Epithelial cell of esophagus (primary cell): Measurements from ENCODE around the gene MCU.

ENCODE experiments used
- DNase-seq: peaks from one replicate; pipeline ENCODE4 v3.0.0; 2010; ENCODE audit warnings: low read depth
- H3K4me3 ChIP-seq: 2 replicates; pipeline ENCODE4 v1.5.1; 2011; ENCODE audit warnings: mild to moderate bottlenecking, low read length, control low read depth
- CTCF ChIP-seq: IDR thresholded peaks from 2 replicates; pipeline ENCODE4 v1.5.1; 2011; ENCODE audit warnings: low read depth, mild to moderate bottlenecking, low read length, control low read depth, inconsistent platforms; ENCODE audit not compliant: insufficient read depth; ENCODE audit errors: missing control alignments

MCU gene

GRCh38 chr10:72840319-72840718, 148.4 kb downstream of the MCU start:
- DNase-seq: no peak
- no peak for TF ChIP-seq CTCF
- no peak overlapping the region for H3K4me3 ChIP-seq

GRCh38 chr10:72841487-72841886, 149.5 kb downstream of the MCU start:
- no peak for DNase-seq
- H3K4me3 ChIP-seq: no peak overlapping the region
- no peak for TF ChIP-seq CTCF

- DNase-seq: no peak
- TF ChIP-seq CTCF: no peak
- no peak overlapping the region for H3K4me3 ChIP-seq
Measured at GRCh38 chr10:72842164-72842563, 150.2 kb downstream of the MCU start.

- no peak for TF ChIP-seq CTCF
- H3K4me3 ChIP-seq: no peak overlapping the region
- DNase-seq: peak; percentile 96
Measured at GRCh38 chr10:72846238-72846637, 154.3 kb downstream of the MCU start.

- no peak overlapping the region for H3K4me3 ChIP-seq
- TF ChIP-seq CTCF: no peak
- peak; percentile 80 for DNase-seq
Measured at GRCh38 chr10:72847681-72848080, 155.7 kb downstream of the MCU start.

- TF ChIP-seq CTCF: no peak
Measured at GRCh38 chr10:72850861-72851260, 158.9 kb downstream of the MCU start.

GRCh38 chr10:72851509-72851908, 159.6 kb downstream of the MCU start:
- no peak for TF ChIP-seq CTCF
- H3K4me3 ChIP-seq: no peak overlapping the region
- no peak for DNase-seq

More at GRCh38 chr10:72850861-72851260, 158.9 kb downstream of the MCU start:
- H3K4me3 ChIP-seq: no peak overlapping the region
- DNase-seq: no peak
